Head of caudate nucleus (tissue), 42 donors: ENCODE measurements around the gene SLC36A3.
"Not testable (repeated sequence)": the region's sequence is repeated elsewhere in the genome, so short reads cannot be mapped to it uniquely, and the experiment has no call there.

Source experiments
- DNase-seq, 42 donors: peaks; one replicate each; pipeline versions ENCODE4 v3.0.0 to v3.0.0-alpha.2; 2020 to 2021; ENCODE audit warnings: mixed read lengths in 7 of 42
- intact Hi-C: fragments of 100-400 bp; cut with DNase I; formaldehyde crosslinking; loops from one replicate; pipeline ENCODE4 v1.15.0; 2022

Gene SLC36A3

GRCh38 chr5:151271336-151271735, 32.2 kb downstream of the SLC36A3 start:
- intact Hi-C loops: no loop called here
- DNase-seq: no peak

- no peak for DNase-seq
Observed at GRCh38 chr5:151270599-151270998, 33.0 kb downstream of the SLC36A3 start.

GRCh38 chr5:151267491-151268260, 35.9 kb downstream of the SLC36A3 start:
- intact Hi-C loops: no loop called here
- no peak for DNase-seq

More at GRCh38 chr5:151270599-151270998, 33.0 kb downstream of the SLC36A3 start:
- intact Hi-C loops: no loop called here

GRCh38 chr5:151264113-151264512, 39.5 kb downstream of the SLC36A3 start:
- DNase-seq: no peak
- intact Hi-C loops: no loop called here

GRCh38 chr5:151262532-151262931, 41.0 kb downstream of the SLC36A3 start:
- intact Hi-C loops: no loop called here
- DNase-seq: no peak

- DNase-seq: no peak
- intact Hi-C loops: no loop called here
Observed at GRCh38 chr5:151259931-151260330, 43.6 kb downstream of the SLC36A3 start.

- intact Hi-C loops: no loop called here
- DNase-seq: no peak
Observed at GRCh38 chr5:151258816-151259215, 44.8 kb downstream of the SLC36A3 start.

- intact Hi-C loops: no loop called here
- no peak for DNase-seq
Observed at GRCh38 chr5:151258201-151258611, 45.4 kb downstream of the SLC36A3 start.

GRCh38 chr5:151257731-151258181, 45.8 kb downstream of the SLC36A3 start:
- intact Hi-C loops: no loop called here
- peak in 5 of 42 donors; percentile 11 to 38 (median 25) for DNase-seq

GRCh38 chr5:151255621-151256286, 47.8 kb downstream of the SLC36A3 start:
- intact Hi-C loops: no loop called here
- DNase-seq: no peak

GRCh38 chr5:151254990-151255389, 48.6 kb downstream of the SLC36A3 start:
- DNase-seq, intact Hi-C loops: not testable (repeated sequence)

- intact Hi-C loops: no loop called here
- DNase-seq: no peak
Observed at GRCh38 chr5:151254556-151254955, 49.0 kb downstream of the SLC36A3 start.

GRCh38 chr5:151253605-151253950, 50.0 kb downstream of the SLC36A3 start:
- intact Hi-C loops: no loop called here

GRCh38 chr5:151252762-151253604, 50.6 kb downstream of the SLC36A3 start, which contains the start of gene GM2A:
Gene GM2A, plus strand, starts transcription at chr5:151253185. Its CDS starts 32 bp downstream, at chr5:151253217.
- intact Hi-C loops: no loop called here
- peak; percentile 96 to 100 (median 99) for DNase-seq

More at GRCh38 chr5:151253605-151253950, 50.0 kb downstream of the SLC36A3 start:
- DNase-seq: peak in 3 of 42 donors; percentile 13 to 23 (median 14)

GRCh38 chr5:151251621-151252020, 51.9 kb downstream of the SLC36A3 start:
- DNase-seq: no peak
- intact Hi-C loops: no loop called here

- intact Hi-C loops: no loop called here
- DNase-seq: no peak
Observed at GRCh38 chr5:151251001-151251551, 52.5 kb downstream of the SLC36A3 start.

GRCh38 chr5:151250346-151251000, 53.1 kb downstream of the SLC36A3 start:
- no peak for DNase-seq
- intact Hi-C loops: no loop called here

- DNase-seq: no peak
- intact Hi-C loops: no loop called here
Observed at GRCh38 chr5:151249281-151249680, 54.3 kb downstream of the SLC36A3 start.

- no peak for DNase-seq
- intact Hi-C loops: no loop called here
Observed at GRCh38 chr5:151248651-151249050, 54.9 kb downstream of the SLC36A3 start.
